Stimulated activated CD4-positive, alpha-beta T cell treated with anti-CD3 and anti-CD28 coated beads, Interleukin-15, amount 100 ng/mL, for 48 hours (primary cell): Measurements from ENCODE around the gene SHFL.

Experiments
- DNase-seq, 2 donors: peaks; one replicate each; pipeline ENCODE4 v3.0.0-alpha.2; 2020; ENCODE audit warnings: low read depth in 2 of 2

SHFL gene

DNA sequence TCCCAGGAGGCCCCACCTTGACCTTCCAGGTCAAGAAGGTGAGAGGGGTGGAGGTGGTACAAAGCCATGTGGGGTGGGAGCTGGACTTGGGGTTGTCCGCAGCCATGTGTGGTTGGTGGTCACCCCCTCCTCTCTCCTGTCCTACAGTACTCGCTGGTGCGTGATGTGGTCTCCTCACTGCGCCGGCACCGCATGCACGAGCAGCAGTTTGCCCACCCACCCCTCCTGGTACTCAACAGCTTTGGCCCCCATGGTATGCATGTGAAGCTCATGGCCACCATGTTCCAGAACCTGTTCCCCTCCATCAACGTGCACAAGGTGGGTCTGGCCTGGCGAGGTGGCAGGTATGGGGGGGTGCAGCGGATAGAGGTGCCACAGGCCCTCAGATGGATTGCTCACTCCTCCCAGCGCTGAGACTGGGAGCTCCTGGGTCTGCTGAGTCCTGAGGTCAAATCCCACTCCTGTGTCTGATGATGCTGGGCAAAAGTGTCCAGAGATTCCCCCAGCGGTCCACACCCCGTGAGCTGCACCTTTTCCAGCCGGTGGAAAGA, 21.8 kb downstream of the SHFL start:
- DNase-seq: no peak

DNA sequence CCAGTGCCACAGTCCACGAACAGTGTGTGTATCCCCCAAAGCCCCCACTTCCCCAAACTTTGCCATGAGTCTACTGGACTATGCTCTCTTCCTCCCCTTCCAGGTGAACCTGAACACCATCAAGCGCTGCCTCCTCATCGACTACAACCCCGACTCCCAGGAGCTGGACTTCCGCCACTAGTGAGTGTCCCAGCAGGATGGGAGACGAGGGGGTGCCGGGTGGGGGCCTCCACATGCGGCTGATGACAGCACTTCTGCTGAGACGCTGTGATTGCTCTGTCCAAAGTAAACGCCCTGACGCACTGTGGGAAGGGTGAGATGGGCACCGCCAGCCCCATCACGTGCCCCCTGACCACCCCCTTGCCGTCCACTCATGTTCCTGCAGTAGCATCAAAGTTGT, 23.4 kb downstream of the SHFL start:
- no peak for DNase-seq

DNA sequence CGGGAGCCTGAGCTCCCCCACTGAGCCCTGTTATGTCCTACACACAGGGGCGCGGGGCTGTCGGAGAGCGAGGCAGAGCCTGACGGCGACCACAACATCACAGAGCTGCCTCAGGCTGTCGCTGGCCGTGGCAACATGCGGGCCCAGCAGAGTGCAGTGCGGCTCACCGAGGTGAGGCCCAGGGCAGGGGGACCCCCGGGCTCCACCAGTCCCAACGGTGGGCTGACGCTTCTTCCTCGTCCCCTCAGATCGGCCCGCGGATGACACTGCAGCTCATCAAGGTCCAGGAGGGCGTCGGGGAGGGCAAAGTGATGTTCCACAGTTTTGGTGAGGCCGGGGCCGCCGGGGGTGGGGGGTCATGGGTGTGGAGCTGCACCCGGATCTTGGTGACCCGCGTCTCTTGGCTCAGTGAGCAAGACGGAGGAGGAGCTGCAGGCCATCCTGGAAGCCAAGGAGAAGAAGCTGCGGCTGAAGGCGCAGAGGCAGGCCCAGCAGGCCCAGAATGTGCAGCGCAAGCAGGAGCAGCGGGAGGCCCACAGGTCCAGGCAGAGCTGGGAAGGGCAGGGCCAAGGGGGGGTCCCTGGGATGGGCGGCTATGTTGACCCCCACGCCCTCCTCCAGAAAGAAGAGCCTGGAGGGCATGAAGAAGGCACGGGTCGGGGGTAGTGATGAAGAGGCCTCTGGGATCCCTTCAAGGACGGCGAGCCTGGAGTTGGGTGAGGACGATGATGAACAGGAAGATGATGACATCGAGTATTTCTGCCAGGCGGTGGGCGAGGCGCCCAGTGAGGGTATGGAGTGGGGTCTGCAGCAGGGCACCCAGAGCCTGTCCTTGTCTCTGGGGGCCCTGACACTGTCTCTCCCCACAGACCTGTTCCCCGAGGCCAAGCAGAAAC, 24.2 kb downstream of the SHFL start:
- no peak for DNase-seq

- no peak for DNase-seq
These were observed 24.8 kb downstream of the SHFL start for GRCh38 chr19:10110972-10111317.

DNA sequence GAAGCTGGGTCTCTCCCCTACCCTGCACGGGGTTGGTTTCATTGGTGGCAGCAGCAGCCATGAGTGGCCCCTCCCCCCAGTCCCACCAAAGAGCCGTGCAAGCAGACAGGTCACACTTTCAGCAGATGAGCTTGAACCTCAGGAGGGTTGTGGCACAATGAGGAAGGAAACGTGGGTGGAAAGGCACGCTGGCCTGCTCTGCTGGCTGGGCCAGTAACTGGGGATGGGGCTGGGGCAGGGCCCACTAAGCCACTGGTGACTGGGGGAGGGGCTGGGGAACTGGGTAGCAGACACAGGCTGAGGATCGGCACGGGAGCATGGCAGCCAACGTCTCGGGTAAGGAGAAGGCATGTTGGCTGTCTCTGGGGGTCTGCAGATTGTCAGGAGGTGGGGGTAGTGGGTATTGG, 25.3 kb downstream of the SHFL start, which contains the start of gene P2RY11:
TSS of gene P2RY11 (plus strand) at position 289 of the 407 bp plus-strand sequence. CDS start at position 318, 29 bp downstream.
- DNase-seq: peak in 1 of 2 donors; percentile 69

- peak in 1 of 2 donors; percentile 57 for DNase-seq
These were observed 26.1 kb downstream of the SHFL start for GRCh38 chr19:10112037-10112761.

GRCh38 chr19:10112895-10113591, 26.9 kb downstream of the SHFL start:
- DNase-seq: peak in 1 of 2 donors; percentile 65

- DNase-seq: no peak
These were observed 27.5 kb downstream of the SHFL start for GRCh38 chr19:10113592-10113963.

GRCh38 chr19:10113964-10114650, 28.0 kb downstream of the SHFL start:
- DNase-seq: no peak

- DNase-seq: no peak
These were observed 28.7 kb downstream of the SHFL start for GRCh38 chr19:10114651-10115391.

GRCh38 chr19:10115392-10116084, 29.4 kb downstream of the SHFL start:
- DNase-seq: no peak

- DNase-seq: no peak
These were observed 30.2 kb downstream of the SHFL start for GRCh38 chr19:10116085-10116865.

- no peak for DNase-seq
These were observed 30.9 kb downstream of the SHFL start for GRCh38 chr19:10116866-10117616.

DNA sequence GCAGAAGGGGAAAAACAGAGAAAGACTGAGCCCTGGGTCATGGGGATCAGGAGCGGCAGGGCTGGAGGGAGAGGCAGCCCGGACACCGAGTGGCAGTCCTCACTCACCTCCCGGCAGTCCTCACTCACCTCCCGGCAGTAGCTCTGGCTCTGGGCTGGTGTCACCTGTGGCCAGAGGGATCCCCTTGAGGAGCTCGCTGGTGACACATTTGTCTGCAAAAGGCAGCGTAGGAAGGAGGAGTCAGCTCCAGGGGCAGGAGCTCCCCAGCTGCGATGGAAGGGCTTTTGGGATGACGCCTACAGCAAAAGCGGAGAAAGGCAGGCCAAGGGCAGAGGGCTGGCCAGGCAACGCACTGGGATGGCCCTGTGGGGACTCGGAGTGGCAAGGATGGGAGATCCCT, 32.8 kb downstream of the SHFL start:
- no peak for DNase-seq

DNA sequence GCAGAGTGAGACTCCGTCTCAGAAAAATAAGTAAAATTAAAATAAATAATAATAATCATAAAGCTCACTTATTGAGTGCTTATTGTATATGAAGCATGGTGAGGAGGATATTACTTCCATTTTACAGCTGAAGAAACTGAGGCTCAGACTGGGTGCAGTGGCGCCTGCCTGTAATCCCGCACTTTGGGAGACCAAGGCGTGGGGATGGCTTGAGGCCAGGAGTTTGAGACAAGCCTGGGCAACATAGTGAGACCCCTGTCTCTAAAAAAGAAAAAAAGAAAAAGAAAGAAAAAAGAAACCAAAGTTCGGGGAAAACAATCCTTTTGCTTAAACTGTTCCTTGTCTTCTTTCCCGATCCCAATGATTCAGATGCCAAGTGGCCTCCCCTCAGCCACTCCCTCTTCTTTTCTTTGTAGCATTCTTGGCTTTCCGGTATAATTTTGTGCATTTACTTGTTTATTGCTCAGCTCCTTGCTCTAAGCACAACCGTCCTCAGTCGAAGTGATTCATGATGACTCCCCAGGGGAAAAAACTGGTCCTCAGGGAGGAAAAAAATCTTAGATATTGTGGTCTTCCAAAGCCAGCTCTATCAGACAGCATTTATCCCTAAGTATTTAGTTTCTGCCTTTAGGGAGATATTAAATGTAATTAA, 34.5 kb downstream of the SHFL start:
- no peak for DNase-seq

DNA sequence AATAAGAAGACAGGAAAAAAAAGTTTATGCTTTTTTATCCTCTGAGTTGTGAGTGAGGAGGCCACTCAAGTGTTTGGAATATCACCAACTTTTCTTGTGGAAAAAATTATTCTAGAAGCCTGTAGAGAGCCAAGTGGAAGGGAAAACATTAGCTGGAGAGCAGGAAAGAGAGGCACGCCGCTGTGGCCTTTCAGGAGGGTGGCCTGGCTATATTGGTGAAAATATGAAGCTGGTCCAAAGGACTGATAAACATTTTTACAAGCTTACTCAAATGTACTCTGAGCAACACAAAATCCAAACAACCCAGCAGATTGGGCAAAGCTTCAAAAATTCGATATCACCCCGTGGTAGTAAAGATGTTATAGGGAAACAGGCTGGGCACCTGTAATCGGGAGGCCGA, 35.9 kb downstream of the SHFL start:
- DNase-seq: no peak

DNA sequence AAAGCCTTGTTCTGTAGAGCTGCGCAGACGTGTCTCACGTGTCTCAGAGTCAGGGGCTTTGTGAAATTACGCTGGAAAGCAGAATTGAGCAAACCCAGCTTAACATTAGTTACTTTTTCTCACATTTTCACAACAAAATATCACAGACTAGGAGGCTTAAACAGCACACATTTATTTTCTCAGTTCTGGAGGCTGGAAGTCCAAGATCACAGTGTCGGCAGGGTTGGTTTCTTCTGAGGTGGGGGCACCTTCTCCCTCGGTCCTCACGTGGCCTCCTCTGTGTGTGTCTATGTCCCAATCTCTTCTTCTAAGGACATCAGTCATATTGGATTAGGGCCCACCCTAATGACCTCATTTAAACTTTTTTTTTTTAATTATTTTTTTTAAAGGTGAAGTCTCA, 38.3 kb downstream of the SHFL start:
- DNase-seq: no peak

GRCh38 chr19:10126213-10126639, 40.1 kb downstream of the SHFL start:
- DNase-seq: no peak
